Measurements from ENCODE around the gene ANKRD9.

Gene ANKRD9

GRCh38 chr14:102469261-102469660, 40.3 kb downstream of the ANKRD9 start:
- no peak for DNase-seq

GRCh38 chr14:102464846-102465341, 44.7 kb downstream of the ANKRD9 start:
- DNase-seq: no peak

- no peak for DNase-seq
Observed at GRCh38 chr14:102464006-102464405, 45.6 kb downstream of the ANKRD9 start.

GRCh38 chr14:102462391-102462790, 47.2 kb downstream of the ANKRD9 start:
- DNase-seq: no peak

- no peak for DNase-seq
Observed at GRCh38 chr14:102461490-102462338, 47.9 kb downstream of the ANKRD9 start.

- no peak for DNase-seq
Observed at GRCh38 chr14:102457509-102457908, 52.1 kb downstream of the ANKRD9 start.

GRCh38 chr14:102454711-102455110, 54.9 kb downstream of the ANKRD9 start:
- DNase-seq: no peak

GRCh38 chr14:102452302-102452701, 57.3 kb downstream of the ANKRD9 start:
- DNase-seq: no peak

Measured in islet precursor cell (in vitro differentiated cells).